ENCODE results near the gene DISP3.

The DISP3 gene

DNA sequence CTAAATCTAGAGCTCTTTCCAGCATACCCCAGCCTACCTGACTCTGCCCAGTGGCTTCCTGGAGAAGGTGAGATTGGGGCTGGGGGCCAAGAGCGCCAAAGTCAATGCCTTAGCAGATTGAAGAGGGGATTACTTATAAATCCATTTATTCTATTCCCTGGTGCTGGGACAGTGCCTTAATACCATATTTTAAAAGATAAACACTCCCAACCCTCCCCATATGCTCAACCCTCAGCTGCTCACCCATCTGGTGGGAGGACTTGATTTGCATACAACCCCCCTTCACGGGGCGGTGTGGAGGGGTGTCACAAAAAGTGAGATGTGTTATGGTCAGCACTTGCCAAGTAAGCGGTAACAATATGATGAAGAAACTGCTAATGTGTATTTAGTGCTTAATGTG lies 3.2 kb upstream of the DISP3 start:
- no peak overlapping the region for H4K91ac ChIP-seq (ENCODE audit: low read depth, low read length, poor library complexity)
- no peak overlapping the region for H3K4ac ChIP-seq (ENCODE audit: low read length)
- H4K8ac ChIP-seq (ENCODE audit: low read depth, low read length), result no peak overlapping the region
- no peak overlapping the region for H2BK12ac ChIP-seq (ENCODE audit: low read length)
- no peak overlapping the region for H3K18ac ChIP-seq (ENCODE audit: low read length)
- H3K14ac ChIP-seq (ENCODE audit: low read length), result no peak overlapping the region
- H2BK120ac ChIP-seq (ENCODE audit: low read depth, low read length), result no peak overlapping the region
- no peaks in the 10 kb centered on the region for H3K36me3 ChIP-seq (replicated peaks in 1 of 2; ENCODE audit: control insufficient read depth in 2 of 2, insufficient read depth in 2 of 2, low read length in 2 of 2)
- WGBS, 2 donors (ENCODE audit: extremely low coverage in 2 of 2, insufficient read length in 2 of 2, insufficient replicate concordance in 1 of 2), result no CpG with 5 or more reads among the region's 4 CpGs
- H3K9ac ChIP-seq (ENCODE audit: low read depth, low read length, poor library complexity), result no peak overlapping the region
- H3K27ac ChIP-seq (replicated peaks; ENCODE audit: low read length), result no peak overlapping the region
- no peak overlapping the region for H3K4me2 ChIP-seq (ENCODE audit: insufficient read depth, low read length, poor library complexity, severe bottlenecking)
- peaks cover 0 to 31% (median 26%) of the 10 kb centered on the region in 3 experiments for H3K27me3 ChIP-seq (ENCODE audit: control insufficient read depth in 3 of 3, insufficient read depth in 3 of 3, low read depth in 1 of 3, low read length in 3 of 3)
- H2BK15ac ChIP-seq (ENCODE audit: low read length), result no peak overlapping the region
- H2AFZ ChIP-seq (ENCODE audit: low read length), result no peak overlapping the region
- H3K4me1 ChIP-seq (ENCODE audit: control insufficient read depth in 2 of 2, insufficient read depth in 1 of 2, low read depth in 1 of 2, low read length in 2 of 2), result peaks cover 0 to 5% of the 10 kb centered on the region in 2 donors
- DNase-seq (ENCODE audit: low spot score), result no peak
- no peak overlapping the region for H3K23ac ChIP-seq (ENCODE audit: low read depth, low read length, poor library complexity)
- peaks cover 0 to 1% of the 10 kb centered on the region in 2 donors for H3K9me3 ChIP-seq (replicated peaks in 1 of 2; ENCODE audit: control insufficient read depth in 2 of 2, insufficient read depth in 1 of 2, low read depth in 1 of 2, low read length in 2 of 2)
- H2BK5ac ChIP-seq (ENCODE audit: low read length), result no peak overlapping the region
- no peak overlapping the region for H3K4me3 ChIP-seq (ENCODE audit: low read length in 2 of 2)
- no peaks in the 10 kb centered on the region for H3K79me1 ChIP-seq (ENCODE audit: low read depth, low read length)
- H2AK5ac ChIP-seq (ENCODE audit: low read depth, low read length), result no peak overlapping the region

DNA sequence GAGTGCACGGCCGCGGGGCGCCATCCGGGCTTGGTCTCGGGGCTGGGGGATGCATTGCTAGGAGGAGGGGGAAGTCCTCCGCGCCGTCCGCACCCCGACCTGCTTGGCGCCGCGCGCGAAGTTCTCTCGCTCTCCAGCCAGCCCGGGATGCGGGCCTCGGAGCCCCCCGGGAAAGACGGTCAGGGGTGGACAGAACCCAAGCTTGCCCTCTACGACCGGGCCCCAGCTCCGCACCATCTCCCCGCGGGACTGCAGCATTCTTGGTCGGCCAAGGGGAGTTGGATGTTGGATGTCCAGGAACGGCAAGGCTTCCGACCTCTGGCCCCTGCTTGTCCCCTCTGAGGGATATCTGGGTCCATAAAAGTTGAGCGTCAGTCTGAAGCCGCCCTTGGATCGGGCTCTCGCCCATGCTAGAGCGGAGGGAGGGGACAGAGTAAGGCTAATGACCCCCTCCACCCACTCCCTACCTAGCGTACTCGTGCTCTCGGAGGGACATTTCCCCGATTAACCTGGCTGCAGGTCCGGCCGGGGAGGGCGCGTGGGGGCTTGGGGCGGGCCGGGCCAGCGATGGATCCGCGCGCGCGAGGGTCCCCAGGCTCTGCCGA lies 522 bp downstream of the DISP3 start:
- no peak overlapping the region for H3K27ac ChIP-seq (replicated peaks; ENCODE audit: low read length)
- no CpG with 5 or more reads among the region's 52 CpGs for whole genome bisulfite sequencing, 2 donors (ENCODE audit: extremely low coverage in 2 of 2, insufficient read length in 2 of 2, insufficient replicate concordance in 1 of 2)
- peaks cover 0 to 27% (median 25%) of the 10 kb centered on the region in 3 experiments for H3K27me3 ChIP-seq (ENCODE audit: control insufficient read depth in 3 of 3, insufficient read depth in 3 of 3, low read depth in 1 of 3, low read length in 3 of 3)

DNA sequence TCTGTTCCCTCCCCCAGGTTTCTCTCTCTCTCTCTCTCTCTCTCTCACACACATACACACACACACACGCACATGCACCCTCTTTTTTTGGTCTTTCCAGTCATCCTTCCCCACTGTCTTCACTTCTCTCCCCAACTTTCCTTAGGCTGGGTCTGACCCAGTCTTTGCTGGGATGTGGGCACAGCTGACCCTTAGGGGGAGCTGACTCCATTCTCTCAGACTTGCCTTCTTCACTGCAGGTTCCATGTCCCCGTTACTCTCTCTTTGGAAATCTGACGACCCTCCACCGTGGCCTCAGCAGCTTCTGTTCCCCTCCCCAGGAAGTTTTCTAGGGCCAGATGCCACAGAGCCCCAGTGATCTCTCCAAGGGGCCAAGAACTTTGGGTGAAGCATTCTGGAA lies 2.1 kb downstream of the DISP3 start:
- H3K18ac ChIP-seq (ENCODE audit: low read length), result no peak overlapping the region
- H3K79me1 ChIP-seq (ENCODE audit: low read depth, low read length), result no peaks in the 10 kb centered on the region
- H3K4me2 ChIP-seq (ENCODE audit: insufficient read depth, low read length, poor library complexity, severe bottlenecking), result no peak overlapping the region
- H3K4ac ChIP-seq (ENCODE audit: low read length), result no peak overlapping the region
- no peak overlapping the region for H3K4me3 ChIP-seq (ENCODE audit: low read length in 2 of 2)
- H3K23ac ChIP-seq (ENCODE audit: low read depth, low read length, poor library complexity), result no peak overlapping the region
- no peak for DNase-seq (ENCODE audit: low spot score)
- H2AK5ac ChIP-seq (ENCODE audit: low read depth, low read length), result no peak overlapping the region
- H2AFZ ChIP-seq (ENCODE audit: low read length), result no peak overlapping the region
- no peak overlapping the region for H2BK120ac ChIP-seq (ENCODE audit: low read depth, low read length)
- H2BK5ac ChIP-seq (ENCODE audit: low read length), result no peak overlapping the region
- H2BK15ac ChIP-seq (ENCODE audit: low read length), result no peak overlapping the region
- peaks cover 0 to 7% of the 10 kb centered on the region in 2 donors for H3K4me1 ChIP-seq (ENCODE audit: control insufficient read depth in 2 of 2, insufficient read depth in 1 of 2, low read depth in 1 of 2, low read length in 2 of 2)
- no peak overlapping the region for H3K9ac ChIP-seq (ENCODE audit: low read depth, low read length, poor library complexity)
- H3K9me3 ChIP-seq (replicated peaks in 1 of 2; ENCODE audit: control insufficient read depth in 2 of 2, insufficient read depth in 1 of 2, low read depth in 1 of 2, low read length in 2 of 2), result peaks cover 0 to 1% of the 10 kb centered on the region in 2 donors
- WGBS, 2 donors (ENCODE audit: extremely low coverage in 2 of 2, insufficient read length in 2 of 2, insufficient replicate concordance in 1 of 2), result no CpG with 5 or more reads among the region's 4 CpGs
- no peak overlapping the region for H3K27ac ChIP-seq (replicated peaks; ENCODE audit: low read length)
- no peak overlapping the region for H4K91ac ChIP-seq (ENCODE audit: low read depth, low read length, poor library complexity)
- no peak overlapping the region for H3K14ac ChIP-seq (ENCODE audit: low read length)
- no peak overlapping the region for H4K8ac ChIP-seq (ENCODE audit: low read depth, low read length)
- no peak overlapping the region for H2BK12ac ChIP-seq (ENCODE audit: low read length)
- H3K36me3 ChIP-seq (replicated peaks in 1 of 2; ENCODE audit: control insufficient read depth in 2 of 2, insufficient read depth in 2 of 2, low read length in 2 of 2), result no peaks in the 10 kb centered on the region
- H3K27me3 ChIP-seq (ENCODE audit: control insufficient read depth in 3 of 3, insufficient read depth in 3 of 3, low read depth in 1 of 3, low read length in 3 of 3), result peaks cover 0 to 27% (median 20%) of the 10 kb centered on the region in 3 experiments

More for the DNA sequence above, 522 bp downstream of the DISP3 start:
- Histone ChIP-seq H3K36me3 (replicated peaks in 1 of 2; ENCODE audit: control insufficient read depth in 2 of 2, insufficient read depth in 2 of 2, low read length in 2 of 2) (no peaks in the 10 kb centered on the region), H3K9ac (ENCODE audit: low read depth, low read length, poor library complexity) (peak overlapping the region; percentile 89), H2BK12ac (ENCODE audit: low read length) (no peak overlapping the region), H3K14ac (ENCODE audit: low read length) (no peak overlapping the region), H3K18ac (ENCODE audit: low read length) (peak overlapping the region; percentile 87), H4K91ac (ENCODE audit: low read depth, low read length, poor library complexity) (no peak overlapping the region), H2BK15ac (ENCODE audit: low read length) (no peak overlapping the region), H3K79me1 (ENCODE audit: low read depth, low read length) (no peaks in the 10 kb centered on the region), H3K4me3 (ENCODE audit: low read length in 2 of 2) (peak overlapping the region; percentile 77 to 84), H2BK5ac (ENCODE audit: low read length) (peak overlapping the region; percentile 2), H4K8ac (ENCODE audit: low read depth, low read length) (no peak overlapping the region), H3K4me1 (ENCODE audit: control insufficient read depth in 2 of 2, insufficient read depth in 1 of 2, low read depth in 1 of 2, low read length in 2 of 2) (peaks cover 0 to 5% of the 10 kb centered on the region in 2 donors), H3K4me2 (ENCODE audit: insufficient read depth, low read length, poor library complexity, severe bottlenecking) (peak overlapping the region; percentile 92), H3K9me3 (replicated peaks in 1 of 2; ENCODE audit: control insufficient read depth in 2 of 2, insufficient read depth in 1 of 2, low read depth in 1 of 2, low read length in 2 of 2) (peaks cover 0 to 1% of the 10 kb centered on the region in 2 donors), H2AK5ac (ENCODE audit: low read depth, low read length) (peak overlapping the region; percentile 39), H3K4ac (ENCODE audit: low read length) (no peak overlapping the region), H2BK120ac (ENCODE audit: low read depth, low read length) (no peak overlapping the region), H3K23ac (ENCODE audit: low read depth, low read length, poor library complexity) (peak overlapping the region; percentile 90), H2AFZ (ENCODE audit: low read length) (peak overlapping the region; percentile 100)
- no peak for DNase-seq (ENCODE audit: low spot score)

DNA sequence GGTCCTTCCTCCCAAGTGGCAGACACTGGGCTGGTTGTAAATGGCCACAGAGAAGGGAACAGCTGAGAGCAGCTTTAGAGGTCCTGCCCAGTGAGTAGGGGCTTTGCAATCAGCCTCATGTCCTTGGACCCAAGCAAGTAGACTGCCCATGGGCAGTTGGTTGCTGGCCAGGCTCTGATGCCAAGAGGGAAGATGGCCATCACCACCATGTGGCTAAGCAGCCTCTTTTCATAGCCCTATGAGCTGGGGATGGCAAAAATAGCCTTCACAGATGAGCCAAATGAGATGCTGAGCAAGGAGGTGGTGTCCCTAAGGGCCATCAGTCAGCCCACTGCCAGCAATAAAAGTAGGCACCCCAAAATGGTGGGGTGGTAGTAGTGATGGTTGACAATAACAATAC lies 3.2 kb downstream of the DISP3 start:
- Histone ChIP-seq H2AFZ (ENCODE audit: low read length) (no peak overlapping the region), H3K36me3 (replicated peaks in 1 of 2; ENCODE audit: control insufficient read depth in 2 of 2, insufficient read depth in 2 of 2, low read length in 2 of 2) (no peaks in the 10 kb centered on the region), H3K14ac (ENCODE audit: low read length) (no peak overlapping the region), H3K79me1 (ENCODE audit: low read depth, low read length) (no peaks in the 10 kb centered on the region), H2BK12ac (ENCODE audit: low read length) (no peak overlapping the region), H3K27ac (replicated peaks; ENCODE audit: low read length) (no peak overlapping the region), H3K18ac (ENCODE audit: low read length) (no peak overlapping the region), H3K9ac (ENCODE audit: low read depth, low read length, poor library complexity) (no peak overlapping the region), H3K9me3 (replicated peaks in 1 of 2; ENCODE audit: control insufficient read depth in 2 of 2, insufficient read depth in 1 of 2, low read depth in 1 of 2, low read length in 2 of 2) (peaks cover 0 to 1% of the 10 kb centered on the region in 2 donors), H2AK5ac (ENCODE audit: low read depth, low read length) (no peak overlapping the region), H3K4me1 (ENCODE audit: control insufficient read depth in 2 of 2, insufficient read depth in 1 of 2, low read depth in 1 of 2, low read length in 2 of 2) (peaks cover 0 to 12% of the 10 kb centered on the region in 2 donors), H4K91ac (ENCODE audit: low read depth, low read length, poor library complexity) (no peak overlapping the region), H4K8ac (ENCODE audit: low read depth, low read length) (no peak overlapping the region), H2BK15ac (ENCODE audit: low read length) (no peak overlapping the region), H2BK5ac (ENCODE audit: low read length) (no peak overlapping the region), H3K4me2 (ENCODE audit: insufficient read depth, low read length, poor library complexity, severe bottlenecking) (no peak overlapping the region), H3K23ac (ENCODE audit: low read depth, low read length, poor library complexity) (no peak overlapping the region), H3K27me3 (ENCODE audit: control insufficient read depth in 3 of 3, insufficient read depth in 3 of 3, low read depth in 1 of 3, low read length in 3 of 3) (peaks cover 0 to 21% (median 12%) of the 10 kb centered on the region in 3 experiments), H3K4ac (ENCODE audit: low read length) (no peak overlapping the region), H3K4me3 (ENCODE audit: low read length in 2 of 2) (no peak overlapping the region), H2BK120ac (ENCODE audit: low read depth, low read length) (no peak overlapping the region)
- no peak for DNase-seq (ENCODE audit: low spot score)
